Posterior cingulate gyrus (tissue), 11 donors: ENCODE measurements around the gene SCN1A.
"Not testable (repeated sequence)": the region's sequence is repeated elsewhere in the genome, so short reads cannot be mapped to it uniquely, and the experiment has no call there.

Experiments
- DNase-seq, 10 donors: peaks; one replicate each; pipeline versions ENCODE4 v3.0.0 to v3.0.0-alpha.2; 2020 to 2021; ENCODE audit warnings: mixed read lengths in 3 of 10
- intact Hi-C: fragments of 100-400 bp; cut with DNase I; formaldehyde crosslinking; loops from one replicate; pipeline ENCODE4 v1.15.1; 2023

Gene SCN1A

GRCh38 chr2:166127217-166128155 is at the start of gene SCN1A:
TSS of gene SCN1A (minus strand) at chr2:166128020. CDS start at chr2:166073621, 54,399 bp downstream.
- peak in 5 of 10 donors; percentile 17 to 86 (median 36) for DNase-seq
- intact Hi-C loops: loop anchor here (1.0 to 2.0 kb wide), 2 partner anchors 70 to 175 kb away; partner anchors contain the start of gene TTC21B

- intact Hi-C loops: loop anchor here (10.0 kb wide), 1 partner anchor 342 kb away; no protein-coding TSS in a partner anchor
- DNase-seq: peak in 1 of 10 donors; percentile 73
Measured at GRCh38 chr2:166173263-166173662, 45.4 kb upstream of the SCN1A start.

GRCh38 chr2:166171216-166171615 is 43.4 kb upstream of the SCN1A start:
- intact Hi-C loops: loop anchor here (10.0 kb wide), 1 partner anchor 344 kb away; no protein-coding TSS in a partner anchor
- no peak for DNase-seq

- intact Hi-C loops: loop anchor here (10.0 kb wide), 1 partner anchor 344 kb away; no protein-coding TSS in a partner anchor
- DNase-seq: no peak
Measured at GRCh38 chr2:166170356-166170755, 42.5 kb upstream of the SCN1A start.

- no peak for DNase-seq
- intact Hi-C loops: no loop called here
Measured at GRCh38 chr2:166167449-166167848, 39.6 kb upstream of the SCN1A start.

GRCh38 chr2:166163775-166164174 is 36.0 kb upstream of the SCN1A start:
- intact Hi-C loops: no loop called here
- no peak for DNase-seq

GRCh38 chr2:166158546-166158945 is 30.7 kb upstream of the SCN1A start:
- intact Hi-C loops: no loop called here
- DNase-seq: no peak

- DNase-seq: no peak
- intact Hi-C loops: no loop called here
Measured at GRCh38 chr2:166157578-166157977, 29.8 kb upstream of the SCN1A start.

- intact Hi-C loops: no loop called here
- DNase-seq: no peak
Measured at GRCh38 chr2:166156985-166157490, 29.2 kb upstream of the SCN1A start.

- DNase-seq: no peak
- intact Hi-C loops: no loop called here
Measured at GRCh38 chr2:166155589-166155988, 27.8 kb upstream of the SCN1A start.

- no peak for DNase-seq
- intact Hi-C loops: no loop called here
Measured at GRCh38 chr2:166154685-166155338, 27.0 kb upstream of the SCN1A start.

GRCh38 chr2:166152064-166152463 is 24.2 kb upstream of the SCN1A start:
- DNase-seq: no peak
- intact Hi-C loops: no loop called here

GRCh38 chr2:166148500-166149400 is 20.9 kb upstream of the SCN1A start:
- peak in 5 of 10 donors; percentile 10 to 85 (median 73) for DNase-seq

GRCh38 chr2:166147883-166148282 is 20.1 kb upstream of the SCN1A start:
- no peak for DNase-seq
- intact Hi-C loops: no loop called here

More at GRCh38 chr2:166148500-166149400, 20.9 kb upstream of the SCN1A start:
- intact Hi-C loops: no loop called here

GRCh38 chr2:166144071-166144470 is 16.3 kb upstream of the SCN1A start:
- intact Hi-C loops: no loop called here
- DNase-seq: no peak

GRCh38 chr2:166140932-166141331 is 13.1 kb upstream of the SCN1A start:
- no peak for DNase-seq
- intact Hi-C loops: no loop called here

- DNase-seq: no peak
- intact Hi-C loops: no loop called here
Measured at GRCh38 chr2:166140475-166140874, 12.7 kb upstream of the SCN1A start.

GRCh38 chr2:166139479-166139878 is 11.7 kb upstream of the SCN1A start:
- intact Hi-C loops: not testable (repeated sequence)

GRCh38 chr2:166138667-166139066 is 10.8 kb upstream of the SCN1A start:
- intact Hi-C loops: no loop called here
- no peak for DNase-seq

More at GRCh38 chr2:166139479-166139878, 11.7 kb upstream of the SCN1A start:
- DNase-seq: not testable (repeated sequence)

GRCh38 chr2:166138144-166138543 is 10.3 kb upstream of the SCN1A start:
- intact Hi-C loops: no loop called here

More at GRCh38 chr2:166138144-166138543, 10.3 kb upstream of the SCN1A start:
- no peak for DNase-seq
